PFSK-1 (cell line): ENCODE results near the gene CCDC33.

Experiments
- FOXP2 ChIP-seq: optimal IDR thresholded peaks from 2 replicates; pipeline ENCODE3; 2011; ENCODE audit warnings: borderline replicate concordance, control low read depth, inconsistent platforms; ENCODE audit not compliant: insufficient read depth; ENCODE audit errors: extremely low read length, extremely low read depth
- POLR2AphosphoS5 ChIP-seq: IDR thresholded peaks from 2 replicates; pipeline ENCODE4 v1.6.1; 2012; ENCODE audit warnings: low read depth, mild to moderate bottlenecking, control low read depth, low read length, moderate library complexity
- REST ChIP-seq, 2 experiments: IDR thresholded peaks; 2 replicates each; pipeline versions ENCODE4 v1.6.1 to v1.8.0; 2011 to 2012; ENCODE audit warnings: low read depth in 2 of 2, low read length in 2 of 2, control low read depth in 1 of 2, inconsistent platforms in 1 of 2, mild to moderate bottlenecking in 1 of 2, moderate library complexity in 1 of 2; ENCODE audit not compliant: insufficient read depth in 1 of 2
- SIN3A ChIP-seq: IDR thresholded peaks from 2 replicates; pipeline ENCODE4 v1.6.1; 2012; ENCODE audit warnings: mild to moderate bottlenecking, low read length, moderate library complexity, borderline replicate concordance; ENCODE audit not compliant: insufficient read depth
- TAF1 ChIP-seq: IDR thresholded peaks from 2 replicates; pipeline ENCODE4 v1.6.1; 2012; ENCODE audit warnings: low read length, control low read depth, borderline replicate concordance; ENCODE audit not compliant: insufficient read depth

The CCDC33 gene

GRCh38 chr15:74251131-74251811 is 15.1 kb downstream of the CCDC33 start:
- TF ChIP-seq FOXP2 (no peak), POLR2AphosphoS5 (no peak), TAF1 (no peak), SIN3A (no peak), REST (IDR thresholded peaks at IDR 0.05; ENCODE audit: insufficient read depth in 1 of 2, low read depth in 2 of 2, low read length in 2 of 2) (no peak)

GRCh38 chr15:74252291-74252690 is 16.2 kb downstream of the CCDC33 start:
- TF ChIP-seq POLR2AphosphoS5 (no peak), REST (IDR thresholded peaks at IDR 0.05; ENCODE audit: insufficient read depth in 1 of 2, low read depth in 2 of 2, low read length in 2 of 2) (no peak), TAF1 (no peak), FOXP2 (no peak), SIN3A (no peak)

- no peak for TF ChIP-seq POLR2AphosphoS5
- TF ChIP-seq TAF1: no peak
- TF ChIP-seq REST (IDR thresholded peaks at IDR 0.05; ENCODE audit: insufficient read depth in 1 of 2, low read depth in 2 of 2, low read length in 2 of 2): no peak
- TF ChIP-seq SIN3A: no peak
- no peak for TF ChIP-seq FOXP2
These were observed 16.6 kb downstream of the CCDC33 start for GRCh38 chr15:74252721-74253120.

GRCh38 chr15:74253211-74253921 is 17.2 kb downstream of the CCDC33 start:
- TF ChIP-seq FOXP2 (no peak), REST (IDR thresholded peaks at IDR 0.05; ENCODE audit: insufficient read depth in 1 of 2, low read depth in 2 of 2, low read length in 2 of 2) (no peak), POLR2AphosphoS5 (no peak), SIN3A (no peak), TAF1 (no peak)
